Endodermal cell (in vitro differentiated cells): ENCODE data around the gene DCPS. TPM values are rescaled to one million over a fixed set of nuclear protein-coding genes. Genes with fewer than 3 reads are reported as not detected.

Source experiments
- DNase-seq: peaks from one replicate; pipeline ENCODE4 v3.0.0-alpha.2; 2017
- H3K27ac ChIP-seq: 2 replicates; pipeline ENCODE4 v1.5.1; 2013; ENCODE audit warnings: mild to moderate bottlenecking, low read depth, low read length, moderate library complexity
- H3K27me3 ChIP-seq: 2 replicates; pipeline ENCODE4 v1.6.1; 2013; ENCODE audit warnings: mild to moderate bottlenecking, low read length, moderate library complexity; ENCODE audit not compliant: insufficient read depth, control insufficient read depth, poor library complexity, severe bottlenecking
- H3K36me3 ChIP-seq: 2 replicates; pipeline ENCODE4 v1.7.0; 2013; ENCODE audit warnings: mild to moderate bottlenecking, low read length, moderate library complexity; ENCODE audit not compliant: control insufficient read depth, insufficient read depth
- H3K4me1 ChIP-seq: one replicate; pipeline ENCODE4 v1.7.0; 2013; ENCODE audit warnings: low read length; ENCODE audit not compliant: control insufficient read depth, insufficient read depth
- H3K4me3 ChIP-seq: 2 replicates; pipeline ENCODE4 v1.5.1; 2013; ENCODE audit warnings: mild to moderate bottlenecking, low read length, moderate library complexity
- H3K9ac ChIP-seq: 2 replicates; pipeline ENCODE4 v1.6.1; 2013; ENCODE audit warnings: mild to moderate bottlenecking, low read length, moderate library complexity; ENCODE audit not compliant: poor library complexity, severe bottlenecking; ENCODE audit errors: extremely low read depth
- H3K9me3 ChIP-seq: 2 replicates; pipeline ENCODE4 v1.6.1; 2013; ENCODE audit warnings: mild to moderate bottlenecking, low read length, moderate library complexity; ENCODE audit not compliant: control insufficient read depth
- H3K27ac Mint-ChIP-seq: 2 replicates; pipeline ENCODE4 v1.8.0; 2020; ENCODE audit warnings: mixed read lengths
- H3K27me3 Mint-ChIP-seq: 2 replicates; pipeline ENCODE4 v1.8.0; 2021; ENCODE audit warnings: mild to moderate bottlenecking, mixed read lengths; ENCODE audit not compliant: insufficient read depth
- H3K36me3 Mint-ChIP-seq: 2 replicates; pipeline ENCODE4 v1.8.0; 2020; ENCODE audit warnings: low read depth, mixed read lengths
- H3K4me1 Mint-ChIP-seq: 2 replicates; pipeline ENCODE4 v1.8.0; 2020; ENCODE audit warnings: mixed read lengths
- H3K4me3 Mint-ChIP-seq: 2 replicates; pipeline ENCODE4 v1.8.0; 2020; ENCODE audit warnings: mild to moderate bottlenecking, moderate library complexity, mixed read lengths
- H3K9me3 Mint-ChIP-seq: 2 replicates; pipeline ENCODE4 v1.8.0; 2020; ENCODE audit warnings: mild to moderate bottlenecking, mixed read lengths
- WGBS, 2 experiments: methylation state at CpG; one replicate each; pipeline versions ENCODE4 v1.1.5 to v1.1.7; 2013; ENCODE audit warnings: missing lambda C conversion rate in 2 of 2, mixed read lengths in 1 of 2; ENCODE audit not compliant: insufficient coverage in 1 of 2, insufficient read length in 1 of 2; 5-methylcytosine and 5-hydroxymethylcytosine counted together
- total RNA-seq, 2 donors: library from RNA; stranded (reverse); fragmentation: NEBNext Ultra II Directional in 1 of 2; extraction: Animal tissue kit (Norgen Biotek cat#: 25700) in 1 of 2; gene quantifications; 2 replicates in 1 of 2; 3 replicates in 1 of 2; pipeline ENCODE4 v1.2.1, GENCODE V29; 2021
- TF ChIP-seq, protein P1 (sequence below): fragments of 200-600 bp; sonication (generic); conservative IDR thresholded peaks from 2 replicates; pipeline ENCODE4 v1.5.0; 2021; ENCODE audit warnings: antibody characterized with exemption, mild to moderate bottlenecking

DCPS gene
- total RNA-seq, 2 donors from 2014 or later = 19.0 to 22.6 TPM

DNA sequence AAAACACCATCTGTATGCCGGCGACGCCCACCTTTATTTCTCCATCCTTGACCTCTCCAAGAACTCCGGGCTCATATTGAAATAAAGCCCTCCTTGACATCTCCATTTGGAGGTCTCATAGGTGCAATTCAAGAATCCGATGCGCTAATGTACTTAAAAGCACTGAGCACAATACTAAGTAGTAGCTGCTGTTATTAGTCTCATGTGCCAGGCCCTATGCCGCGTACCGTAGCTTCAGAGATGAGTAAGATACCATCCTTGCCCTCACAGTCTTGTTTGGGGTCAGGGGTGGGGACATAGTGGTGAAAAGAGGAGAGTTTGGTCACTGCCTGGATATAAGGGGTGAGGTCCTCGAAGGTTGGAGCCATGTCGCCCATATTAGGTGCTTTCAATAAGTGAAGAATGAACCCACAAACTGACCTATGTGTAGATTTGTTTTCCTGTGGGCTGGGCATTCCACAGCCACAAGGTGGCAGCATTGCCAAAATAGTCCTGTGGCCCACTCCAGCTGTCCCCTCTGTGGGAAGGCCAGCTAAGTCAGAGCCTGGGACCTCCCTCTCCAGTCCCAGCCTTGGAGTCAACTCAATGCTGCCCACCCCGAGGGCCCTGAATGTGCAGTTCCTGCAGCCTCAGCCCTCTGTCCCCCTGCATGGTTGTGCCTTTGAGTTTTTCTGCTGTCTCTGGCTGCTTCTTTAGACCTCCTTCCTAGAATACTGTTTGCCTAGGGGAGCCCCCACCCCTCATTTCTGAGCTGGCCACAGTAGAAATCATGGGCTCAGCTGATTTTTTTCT lies 6.5 kb downstream of the DCPS start:
- peaks cover 4% of the 10 kb centered on the region for H3K4me1 ChIP-seq
- peaks cover 12% of the 10 kb centered on the region for H3K36me3 ChIP-seq
- H3K9me3 ChIP-seq = no peaks in the 10 kb centered on the region
- 74 to 75% methylated on average over 12 of the region's 12 CpGs for WGBS, 2 experiments
- H3K9me3 Mint-ChIP-seq = no peaks in the 10 kb centered on the region
- H3K27me3 Mint-ChIP-seq = no peaks in the 10 kb centered on the region
- no peaks in the 10 kb centered on the region for H3K27me3 ChIP-seq
- no peak overlapping the region for H3K4me3 Mint-ChIP-seq
- H3K27ac Mint-ChIP-seq = no peak overlapping the region
- peaks cover 11% of the 10 kb centered on the region for H3K4me1 Mint-ChIP-seq
- H3K4me3 ChIP-seq = no peak overlapping the region
- no peak overlapping the region for H3K9ac ChIP-seq
- no peak overlapping the region for H3K27ac ChIP-seq
- TF ChIP-seq, protein P1, sequence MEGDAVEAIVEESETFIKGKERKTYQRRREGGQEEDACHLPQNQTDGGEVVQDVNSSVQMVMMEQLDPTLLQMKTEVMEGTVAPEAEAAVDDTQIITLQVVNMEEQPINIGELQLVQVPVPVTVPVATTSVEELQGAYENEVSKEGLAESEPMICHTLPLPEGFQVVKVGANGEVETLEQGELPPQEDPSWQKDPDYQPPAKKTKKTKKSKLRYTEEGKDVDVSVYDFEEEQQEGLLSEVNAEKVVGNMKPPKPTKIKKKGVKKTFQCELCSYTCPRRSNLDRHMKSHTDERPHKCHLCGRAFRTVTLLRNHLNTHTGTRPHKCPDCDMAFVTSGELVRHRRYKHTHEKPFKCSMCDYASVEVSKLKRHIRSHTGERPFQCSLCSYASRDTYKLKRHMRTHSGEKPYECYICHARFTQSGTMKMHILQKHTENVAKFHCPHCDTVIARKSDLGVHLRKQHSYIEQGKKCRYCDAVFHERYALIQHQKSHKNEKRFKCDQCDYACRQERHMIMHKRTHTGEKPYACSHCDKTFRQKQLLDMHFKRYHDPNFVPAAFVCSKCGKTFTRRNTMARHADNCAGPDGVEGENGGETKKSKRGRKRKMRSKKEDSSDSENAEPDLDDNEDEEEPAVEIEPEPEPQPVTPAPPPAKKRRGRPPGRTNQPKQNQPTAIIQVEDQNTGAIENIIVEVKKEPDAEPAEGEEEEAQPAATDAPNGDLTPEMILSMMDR = peak; percentile 95
- H3K36me3 Mint-ChIP-seq = peaks cover 26% of the 10 kb centered on the region
- peak; percentile 92 for DNase-seq

DNA sequence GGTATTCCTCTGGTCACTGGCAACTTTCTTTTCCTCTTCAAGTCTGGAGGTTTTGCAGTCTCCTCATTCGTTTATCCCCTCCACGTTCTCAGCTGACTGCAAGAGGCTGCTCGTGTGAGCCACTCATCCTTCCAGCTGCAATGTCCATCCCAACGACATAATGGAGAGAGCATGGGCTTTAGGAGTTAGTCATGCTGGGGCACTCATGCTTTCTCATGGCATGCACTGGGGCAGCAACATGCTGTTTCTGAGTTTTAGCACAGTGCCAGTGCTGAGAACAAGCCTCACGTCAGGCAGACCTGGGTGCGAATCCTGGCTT lies 7.1 kb downstream of the DCPS start:
- DNase-seq = no peak
- Mint-ChIP-seq H3K4me1 (peaks cover 11% of the 10 kb centered on the region), H3K27ac (no peak overlapping the region), H3K4me3 (no peak overlapping the region), H3K36me3 (peaks cover 26% of the 10 kb centered on the region), H3K27me3 (no peaks in the 10 kb centered on the region), H3K9me3 (no peaks in the 10 kb centered on the region)
- peaks cover 4% of the 10 kb centered on the region for H3K4me1 ChIP-seq
- WGBS, 2 experiments = 80 to 100% methylated on average over 3 to 6 of the region's 6 CpGs
- no peaks in the 10 kb centered on the region for H3K27me3 ChIP-seq
- H3K9ac ChIP-seq = no peak overlapping the region
- no peak overlapping the region for H3K4me3 ChIP-seq
- TF ChIP-seq, protein P1 = no peak
- H3K36me3 ChIP-seq = peaks cover 12% of the 10 kb centered on the region
- no peaks in the 10 kb centered on the region for H3K9me3 ChIP-seq
- no peak overlapping the region for H3K27ac ChIP-seq

DNA sequence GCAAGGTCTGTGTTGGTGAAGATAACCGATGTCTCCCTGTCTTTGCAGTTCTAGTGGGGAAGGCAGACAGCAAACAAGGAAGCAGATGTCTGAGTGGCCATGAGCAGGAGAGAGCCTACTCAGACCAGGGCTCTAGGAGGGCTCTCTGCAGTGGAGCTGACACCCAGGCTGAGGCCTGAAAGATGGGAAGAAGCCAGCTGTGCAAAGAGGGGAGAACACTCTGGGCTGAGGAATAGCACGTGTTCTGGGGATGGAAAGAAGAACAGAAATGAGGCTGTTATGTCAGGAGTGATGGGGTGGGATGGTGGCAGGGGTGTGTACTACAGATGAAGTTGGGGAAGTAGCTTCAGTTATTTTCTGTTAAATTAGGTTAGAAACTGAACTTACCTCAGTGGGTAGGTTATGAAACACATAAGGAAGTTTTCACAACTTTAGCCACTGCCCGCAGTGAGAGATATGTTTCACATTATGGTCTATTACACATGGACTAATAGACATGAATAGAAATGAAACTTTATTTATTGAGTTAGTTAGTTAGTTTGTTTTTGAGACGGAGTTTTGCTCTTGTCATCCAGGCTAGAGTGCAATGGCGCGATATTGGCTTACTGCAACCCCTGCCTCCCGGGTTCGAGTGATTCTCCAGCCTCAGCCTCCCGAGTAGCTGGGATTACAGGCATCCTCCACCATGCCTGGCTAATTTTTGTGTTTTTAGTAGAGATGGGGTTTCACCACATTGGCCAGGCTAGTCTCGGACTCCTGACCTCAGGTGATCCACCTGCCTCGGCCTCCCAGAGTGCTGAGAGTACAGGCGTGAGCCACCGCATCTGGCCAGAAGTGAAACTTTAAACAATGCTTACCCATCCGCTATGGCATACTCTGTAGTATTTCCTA lies 7.8 kb downstream of the DCPS start:
- H3K4me1 ChIP-seq = peaks cover 4% of the 10 kb centered on the region
- no peaks in the 10 kb centered on the region for H3K9me3 ChIP-seq
- TF ChIP-seq, protein P1 = no peak
- H3K4me1 Mint-ChIP-seq = peaks cover 11% of the 10 kb centered on the region
- H3K27ac ChIP-seq = no peak overlapping the region
- H3K4me3 Mint-ChIP-seq = no peak overlapping the region
- peaks cover 27% of the 10 kb centered on the region for H3K36me3 Mint-ChIP-seq
- no peaks in the 10 kb centered on the region for H3K27me3 Mint-ChIP-seq
- WGBS, 2 experiments = 90 to 93% methylated on average over 7 to 14 of the region's 14 CpGs
- H3K9ac ChIP-seq = no peak overlapping the region
- no peak overlapping the region for H3K4me3 ChIP-seq
- H3K27me3 ChIP-seq = no peaks in the 10 kb centered on the region
- H3K9me3 Mint-ChIP-seq = no peaks in the 10 kb centered on the region
- no peak for DNase-seq
- peaks cover 11% of the 10 kb centered on the region for H3K36me3 ChIP-seq
- H3K27ac Mint-ChIP-seq = no peak overlapping the region
